GM19328 (cell line): ENCODE results near the gene SLC9A3.

Experiments
- ATAC-seq: cut with Tn5 transposase; IDR thresholded peaks from one replicate; pipeline ENCODE4 v1.9.1; 2021; ENCODE audit warnings: mild to moderate bottlenecking, moderate library complexity; ENCODE audit not compliant: unreplicated experiment

The SLC9A3 gene

DNA sequence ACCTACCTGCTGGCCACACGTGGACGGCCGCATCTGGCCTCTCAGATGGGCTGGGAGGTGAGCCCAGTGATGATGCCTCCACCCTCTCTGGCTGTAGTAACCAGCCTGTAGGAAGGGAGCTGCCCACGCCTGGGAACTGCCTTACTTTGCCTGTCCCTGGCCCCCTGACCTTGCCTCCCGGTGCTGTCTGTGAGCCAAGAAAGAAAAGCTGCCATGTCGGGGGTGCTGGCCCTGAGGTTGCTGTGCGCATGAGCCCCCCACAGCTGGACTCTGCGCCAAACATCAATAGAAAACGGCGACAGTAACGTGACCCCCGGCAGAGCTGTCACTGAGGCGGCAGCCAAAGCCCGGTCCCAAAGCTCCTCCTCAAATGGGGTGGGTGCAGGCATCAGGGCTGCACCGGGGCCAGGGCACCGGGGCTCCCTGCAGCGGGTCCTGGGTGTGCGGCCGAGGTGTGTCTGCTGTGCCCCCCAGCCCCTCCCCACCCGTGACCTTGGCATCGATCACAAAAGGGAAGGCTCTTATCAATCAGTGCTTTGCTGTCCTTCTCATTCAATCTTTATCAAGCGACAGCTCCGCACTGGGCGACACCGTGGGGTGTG is 15.3 kb upstream of the SLC9A3 start:
- ATAC-seq = no peak

DNA sequence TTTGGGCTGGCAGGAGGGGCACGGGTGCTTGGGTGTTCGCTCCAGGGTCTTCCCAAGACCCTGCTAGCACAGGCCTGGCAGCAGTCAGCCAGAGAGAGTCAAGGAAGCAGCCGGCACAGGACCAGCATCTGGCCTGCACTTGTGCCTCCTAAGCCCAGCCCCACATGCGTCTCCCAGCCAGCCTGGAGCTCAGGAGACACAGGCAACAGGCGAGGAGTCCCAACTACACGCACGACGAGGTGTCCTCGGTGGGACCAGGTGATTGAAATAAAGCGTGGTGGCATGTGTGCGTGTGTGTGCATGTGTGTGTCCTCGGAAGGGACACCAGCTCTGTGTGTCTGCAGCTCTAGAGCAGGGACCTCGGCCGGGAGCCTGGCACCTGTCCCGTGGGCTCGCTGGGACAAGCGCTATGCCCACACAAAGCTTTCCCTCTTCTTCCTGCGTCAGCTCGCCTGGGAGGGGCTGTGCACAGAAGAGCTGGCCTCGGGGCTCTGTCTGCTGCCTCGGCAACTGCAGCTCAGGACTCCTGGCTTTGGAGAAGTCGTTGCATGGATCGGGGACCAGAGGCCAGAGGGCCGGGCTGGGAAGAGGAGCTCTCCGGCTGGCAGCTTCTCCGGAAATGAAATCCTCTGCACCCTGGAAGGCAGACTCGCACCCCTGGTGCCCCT is 14.7 kb upstream of the SLC9A3 start:
- ATAC-seq = no peak

DNA sequence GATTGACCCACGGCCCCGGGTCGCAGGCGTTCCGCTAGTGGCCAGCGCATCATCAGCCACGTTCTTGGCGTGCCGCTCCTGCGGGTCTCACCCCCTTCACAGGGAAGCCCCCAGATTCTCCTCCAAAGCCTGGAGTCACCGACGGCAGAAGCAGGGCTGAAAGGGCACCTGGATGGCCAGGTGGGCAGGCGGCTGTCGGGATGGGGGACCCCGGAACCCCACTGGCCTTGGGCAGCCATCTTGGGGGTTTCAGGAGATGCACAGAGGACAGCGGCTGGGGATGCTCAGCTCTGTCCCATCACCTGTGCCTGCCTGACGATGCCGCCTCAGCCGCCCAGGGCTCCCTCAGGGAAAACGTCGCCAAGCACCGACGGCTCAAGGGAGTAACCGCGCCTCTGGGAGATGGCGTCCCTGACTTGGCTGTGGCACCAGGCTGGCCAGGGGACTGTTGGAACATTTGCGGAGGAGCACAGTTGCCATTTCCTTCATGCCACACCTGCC is 14.1 kb upstream of the SLC9A3 start:
- ATAC-seq = no peak

DNA sequence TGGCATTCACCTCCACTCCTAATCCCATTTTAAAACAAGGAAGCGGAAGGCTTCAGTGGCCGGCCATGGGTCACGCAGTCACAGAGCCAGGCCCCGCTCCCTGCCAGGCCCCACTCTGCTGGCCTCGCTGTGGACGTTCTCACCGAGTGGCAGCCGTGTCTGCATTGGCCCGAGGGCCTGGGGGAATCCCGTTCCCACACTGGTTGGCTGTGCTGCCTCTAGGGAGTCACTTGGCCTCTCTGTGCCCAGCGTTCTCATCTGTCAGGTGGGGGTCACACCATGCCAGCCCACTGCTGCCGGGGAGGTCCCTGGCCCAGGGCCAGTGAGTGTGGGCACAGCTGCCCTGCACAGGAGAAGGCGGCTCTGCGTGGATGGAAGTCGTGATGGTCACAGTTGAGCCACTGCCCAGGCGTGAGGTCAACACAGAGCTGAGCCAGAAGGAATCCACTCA is 13.4 kb upstream of the SLC9A3 start:
- ATAC-seq = no peak

DNA sequence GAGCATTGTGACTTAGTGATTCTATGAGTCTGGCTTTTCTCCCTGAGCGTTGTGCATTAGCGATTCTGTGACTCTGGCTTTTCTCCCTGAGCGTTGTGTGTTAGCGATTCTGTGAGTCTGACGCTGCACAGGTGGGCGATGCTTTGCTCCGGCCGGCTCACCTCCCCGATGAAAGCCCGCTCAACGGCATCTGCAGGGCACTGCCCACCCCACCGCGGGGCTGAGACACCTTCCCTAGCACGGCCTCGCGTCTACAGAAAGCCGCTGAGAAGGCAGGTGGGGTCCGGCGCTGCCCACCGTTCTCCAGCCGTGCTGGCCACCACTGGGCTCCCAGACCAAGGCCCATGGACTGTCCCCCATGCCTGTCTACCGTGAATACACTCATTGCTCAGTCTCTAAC is 12.8 kb upstream of the SLC9A3 start:
- no peak for ATAC-seq

DNA sequence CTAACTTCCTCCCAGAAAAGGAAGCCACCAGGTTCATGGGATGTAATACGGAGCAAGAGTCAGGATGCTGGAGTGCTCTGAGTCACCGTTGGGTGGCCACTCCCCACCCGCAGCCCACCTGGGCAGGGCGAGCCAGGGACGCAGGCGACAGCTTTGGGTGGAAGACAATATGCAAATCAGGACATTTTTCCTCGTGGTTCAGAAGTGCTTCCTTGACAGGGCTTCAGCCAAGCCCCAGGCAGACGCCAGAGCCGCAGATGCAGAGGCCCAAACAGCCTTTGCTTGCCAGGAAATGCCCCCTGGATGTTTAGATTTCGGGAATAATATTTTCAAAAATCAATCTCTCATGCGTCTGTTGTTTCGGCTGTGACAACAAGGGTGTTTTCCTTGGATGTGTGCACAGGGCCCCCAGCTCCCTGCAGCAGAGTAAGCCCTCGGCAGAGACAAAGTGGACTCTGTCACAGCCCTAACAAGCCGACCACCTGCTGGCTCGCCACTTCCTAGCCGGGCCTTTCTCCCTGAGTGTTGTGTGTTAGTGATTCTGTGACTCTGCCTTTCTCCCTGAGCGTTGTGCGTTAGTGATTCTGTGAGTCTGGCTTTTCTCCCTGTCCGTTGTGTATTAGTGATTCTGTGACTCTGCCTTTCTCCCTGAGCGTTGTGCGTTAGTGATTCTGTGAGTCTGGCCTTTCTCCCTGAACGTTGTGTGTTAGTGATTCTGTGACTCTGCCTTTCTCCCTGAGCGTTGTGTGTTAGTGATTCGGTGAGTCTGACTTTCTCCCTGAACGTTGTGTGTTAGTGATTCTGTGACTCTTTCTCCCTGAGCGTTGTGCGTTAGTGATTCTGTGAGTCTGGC is 11.8 kb upstream of the SLC9A3 start:
- no peak for ATAC-seq

DNA sequence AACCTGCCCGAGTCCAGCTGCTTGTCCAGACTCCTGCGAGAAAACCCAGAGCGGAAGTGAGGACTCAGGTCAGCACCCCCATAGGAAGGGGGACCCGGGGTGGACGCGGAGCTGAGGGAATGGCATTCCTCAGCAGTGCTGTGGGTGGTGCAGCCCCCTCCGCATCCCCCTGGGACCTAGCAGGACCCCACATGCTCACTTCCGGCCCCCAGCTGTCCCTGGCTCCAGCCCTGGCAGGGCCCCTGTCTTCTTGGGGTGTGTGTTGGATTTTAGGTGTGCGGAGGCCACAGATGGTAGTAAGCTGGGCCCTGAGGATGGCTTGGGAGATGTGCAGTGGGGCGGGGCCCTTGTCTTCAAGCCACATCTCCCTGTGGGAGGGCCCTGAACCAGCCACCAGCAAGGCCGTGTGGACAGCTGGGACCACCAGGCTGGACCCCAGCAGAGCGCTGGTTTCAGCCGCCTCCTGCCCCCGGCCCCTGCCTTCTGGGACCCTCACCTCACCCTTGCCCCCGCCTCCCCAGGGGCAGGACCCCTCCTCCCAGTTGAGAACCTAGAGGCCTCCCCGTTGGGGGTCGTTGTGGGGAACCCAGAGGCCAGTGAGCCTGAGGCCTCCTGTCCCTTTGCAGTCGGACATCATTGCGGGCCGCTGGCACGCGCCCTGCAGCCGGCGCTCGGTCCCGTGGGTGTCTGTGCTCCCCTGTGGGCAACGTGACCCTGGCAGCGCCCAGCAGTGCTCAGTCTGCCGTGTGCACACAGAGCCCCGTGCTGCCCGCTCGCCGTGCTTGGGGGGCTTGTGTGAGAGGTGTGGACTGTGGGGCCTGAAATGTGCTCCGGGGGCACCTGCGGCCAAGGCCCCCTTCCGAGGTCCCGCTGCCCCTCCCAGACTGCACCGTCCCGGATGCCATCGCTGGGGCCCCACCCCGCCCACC is 10.8 kb upstream of the SLC9A3 start:
- no peak for ATAC-seq

DNA sequence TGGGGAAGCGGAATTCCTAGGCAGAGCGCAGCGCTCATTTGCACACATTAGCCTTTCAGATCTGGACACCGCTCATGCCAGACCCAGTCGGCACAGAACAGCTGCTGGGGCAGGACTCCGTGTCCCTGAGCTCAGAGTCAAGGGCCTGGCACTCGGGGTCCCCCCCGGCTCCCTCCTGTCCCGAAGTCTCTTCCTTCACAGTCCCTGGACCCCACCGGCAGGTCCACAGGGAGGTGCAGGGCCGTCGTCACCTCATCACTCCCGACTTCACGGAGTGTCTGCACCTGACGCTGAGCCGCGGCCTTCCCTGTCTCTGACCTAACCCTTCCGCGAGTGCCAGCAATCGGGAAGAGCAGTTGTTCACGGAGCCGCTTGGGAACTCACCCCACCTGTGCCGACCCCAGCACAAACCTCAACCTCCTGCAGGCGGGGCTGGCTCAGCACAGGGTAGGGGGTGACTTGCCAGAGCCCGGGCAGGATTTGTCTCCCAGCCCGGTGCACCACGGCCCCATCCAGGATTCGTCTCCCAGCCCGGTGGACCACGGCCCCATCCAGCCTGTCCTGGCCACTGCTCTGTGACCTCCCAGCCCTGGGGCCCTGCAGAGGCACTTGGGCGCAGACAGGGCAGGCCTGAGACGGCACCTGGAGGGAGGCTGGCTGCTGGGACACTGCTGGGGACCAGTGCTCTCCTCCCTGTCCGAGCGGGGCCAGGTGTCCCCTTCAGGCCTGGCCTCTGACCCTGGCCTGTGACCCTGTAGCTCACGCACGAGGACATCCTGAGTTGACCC is 9.9 kb upstream of the SLC9A3 start:
- no peak for ATAC-seq

DNA sequence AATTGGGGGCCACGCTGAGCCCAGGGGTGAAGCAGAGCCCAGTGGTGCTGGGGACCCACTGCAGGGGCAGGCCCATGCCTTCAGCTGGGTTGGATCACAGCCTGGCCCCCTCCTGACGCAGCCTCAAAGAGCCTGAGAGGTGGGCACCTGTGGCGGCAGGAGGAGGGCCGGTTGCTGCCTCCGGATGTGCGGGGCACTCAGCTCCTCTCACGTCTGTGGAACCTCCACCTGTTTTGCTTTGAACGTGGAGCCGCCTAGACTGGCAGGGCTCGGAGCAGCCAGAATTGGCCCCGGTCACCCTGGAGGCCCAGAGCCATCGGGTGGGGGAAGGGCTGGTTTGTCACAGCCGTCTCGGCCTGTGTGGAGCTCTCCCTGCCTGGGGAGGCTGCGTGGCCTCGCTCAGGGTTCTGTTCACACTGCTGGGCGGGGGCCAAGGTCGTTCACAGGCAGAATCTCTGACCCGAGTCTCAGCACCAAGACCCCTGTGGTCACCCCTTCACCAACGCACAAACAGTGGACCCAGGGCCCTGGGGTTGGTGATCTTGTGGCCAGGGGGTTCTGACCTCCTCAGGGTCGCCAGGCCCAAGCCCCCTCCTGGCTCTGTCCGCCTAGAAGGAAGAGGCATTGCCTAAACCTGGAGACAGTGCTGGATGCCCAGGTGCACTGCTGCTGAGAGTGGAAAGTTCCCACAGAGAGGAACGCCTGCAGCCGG is 9.2 kb upstream of the SLC9A3 start:
- ATAC-seq = no peak

DNA sequence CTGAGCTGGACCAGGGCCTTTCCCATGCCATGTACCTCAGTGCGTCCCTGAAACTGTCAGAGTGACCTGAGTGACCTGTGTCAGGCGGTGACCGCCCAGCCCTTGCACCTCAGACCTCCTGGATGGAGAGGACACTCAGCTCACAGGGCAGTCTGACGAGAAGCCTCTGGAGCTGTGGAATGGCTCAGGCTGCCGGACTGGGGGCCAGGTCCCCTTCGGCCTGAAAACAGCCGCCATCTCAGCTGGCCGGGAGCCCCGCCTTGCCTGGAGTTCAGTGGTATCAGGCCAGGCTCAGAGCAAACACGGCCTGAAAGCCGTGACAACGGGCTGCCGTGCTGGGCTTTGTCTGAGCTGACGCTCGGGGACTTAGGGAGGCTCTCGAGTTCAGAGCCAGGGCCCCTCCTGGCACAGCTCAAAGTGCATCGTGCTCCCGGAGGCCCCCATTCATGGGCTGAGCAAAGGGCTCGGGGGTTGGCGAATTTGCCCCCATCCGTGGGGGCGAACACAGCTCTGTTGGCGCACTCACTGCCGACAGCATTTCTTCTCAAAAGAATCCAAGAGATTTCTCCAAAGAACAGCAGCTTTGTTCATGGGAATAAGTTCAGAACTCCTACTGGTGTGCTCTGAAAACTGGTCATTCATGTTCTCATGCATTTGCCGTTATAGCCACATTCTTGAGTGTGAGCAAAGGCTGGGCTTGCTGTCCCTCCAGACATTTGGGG is 8.4 kb upstream of the SLC9A3 start:
- ATAC-seq = no peak

DNA sequence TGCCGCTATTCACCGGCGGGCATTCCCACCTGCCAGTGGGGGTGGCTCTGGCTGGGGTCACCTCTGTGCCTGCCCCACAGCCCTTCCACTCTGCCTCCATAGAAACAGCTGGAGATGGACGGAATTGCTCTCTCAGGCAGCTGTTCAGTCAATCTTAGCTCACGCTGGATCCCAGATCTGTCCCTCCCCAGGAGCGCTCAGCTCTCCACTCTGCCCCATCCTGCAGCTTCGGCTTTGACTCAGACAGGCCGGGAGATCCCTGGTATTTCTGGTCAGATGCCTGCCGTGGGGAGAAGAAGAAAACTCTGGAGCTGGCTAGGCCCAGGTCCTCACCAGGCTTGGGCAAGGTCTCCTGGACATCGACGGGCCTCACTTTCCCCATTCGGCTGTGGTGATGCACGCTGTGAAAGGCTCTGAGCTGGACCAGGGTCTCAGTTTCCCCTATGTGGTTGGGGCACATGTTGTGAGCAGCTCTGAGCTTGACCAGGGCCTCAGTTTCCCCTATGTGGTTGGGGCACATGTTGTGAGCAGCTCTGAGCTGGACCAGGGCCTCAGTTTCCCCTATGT is 7.6 kb upstream of the SLC9A3 start:
- ATAC-seq = no peak

DNA sequence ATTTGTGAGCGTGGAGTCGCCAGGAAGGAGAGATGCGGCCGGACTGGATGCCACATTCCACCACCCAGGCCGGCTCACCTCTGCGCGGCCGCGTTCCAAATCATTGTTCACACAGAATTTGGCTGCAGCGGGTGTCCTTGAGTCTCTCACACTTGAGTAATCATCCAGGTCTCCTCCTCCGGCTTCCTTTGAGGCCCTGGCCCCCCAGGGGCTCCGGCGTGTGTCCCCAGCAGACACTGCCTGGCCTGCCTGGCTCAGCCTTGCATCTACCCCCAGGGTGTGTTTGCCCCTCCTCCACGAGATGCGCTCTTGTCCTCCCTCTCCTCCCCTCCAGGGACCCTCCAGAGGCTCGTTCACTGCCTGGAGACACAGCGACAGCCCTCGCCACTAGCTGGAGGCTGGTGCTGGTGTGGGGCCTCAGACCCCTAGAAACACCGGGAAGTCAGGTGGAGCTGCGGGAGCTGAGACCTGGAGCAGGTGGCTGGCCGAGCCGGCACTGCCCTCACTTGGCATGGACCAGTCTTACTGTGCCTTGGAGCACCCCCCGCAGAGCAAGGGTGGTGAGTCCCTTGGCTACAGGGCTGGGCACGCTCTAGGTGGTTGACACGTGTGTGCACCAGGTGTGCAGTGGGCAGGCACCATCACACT is 7.0 kb upstream of the SLC9A3 start:
- ATAC-seq = no peak

DNA sequence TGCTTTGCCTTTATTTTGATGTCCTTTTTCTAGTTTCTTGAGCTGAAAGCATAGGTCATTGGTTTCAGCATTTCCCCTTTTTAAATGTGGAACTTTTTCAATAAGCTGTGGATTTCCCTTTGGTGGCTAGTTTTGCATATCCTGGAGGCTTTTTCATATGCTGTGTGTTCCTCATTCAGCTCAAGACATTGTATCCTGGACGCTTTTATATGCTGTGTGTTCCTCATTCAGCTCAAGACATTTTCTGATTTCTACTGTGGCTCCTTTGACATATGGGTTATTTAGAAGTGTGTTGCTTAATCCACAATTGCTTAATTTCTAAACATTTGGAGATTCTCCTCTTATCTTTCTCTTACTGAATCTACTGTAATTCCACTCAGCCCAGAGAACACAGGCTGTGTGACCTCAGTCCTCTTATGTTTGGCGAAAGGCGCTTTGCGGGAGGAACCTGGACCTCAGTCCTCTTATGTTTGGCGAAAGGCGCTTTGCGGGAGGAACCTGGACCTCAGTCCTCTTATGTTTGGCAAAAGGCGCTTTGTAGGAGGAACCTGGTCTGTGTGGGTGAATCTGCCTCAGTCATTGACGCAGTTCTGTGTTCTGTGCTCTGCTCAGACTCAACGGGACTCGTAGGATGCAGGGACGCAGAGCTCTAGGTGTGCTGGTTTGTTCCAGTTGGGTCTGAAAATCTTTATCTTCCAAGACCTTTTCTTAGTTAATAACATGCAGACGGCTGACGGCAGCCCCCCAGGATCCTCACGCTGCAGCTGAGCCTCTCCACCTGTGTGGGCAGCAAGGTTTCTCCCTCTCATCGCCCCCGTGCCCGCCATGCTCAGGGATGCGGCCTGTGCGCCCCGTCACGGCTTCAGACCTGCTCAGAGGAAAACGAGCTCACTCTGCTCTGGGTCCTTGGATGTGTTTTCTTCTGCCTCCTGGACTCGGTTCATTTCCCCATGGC is 6.0 kb upstream of the SLC9A3 start:
- ATAC-seq = no peak

DNA sequence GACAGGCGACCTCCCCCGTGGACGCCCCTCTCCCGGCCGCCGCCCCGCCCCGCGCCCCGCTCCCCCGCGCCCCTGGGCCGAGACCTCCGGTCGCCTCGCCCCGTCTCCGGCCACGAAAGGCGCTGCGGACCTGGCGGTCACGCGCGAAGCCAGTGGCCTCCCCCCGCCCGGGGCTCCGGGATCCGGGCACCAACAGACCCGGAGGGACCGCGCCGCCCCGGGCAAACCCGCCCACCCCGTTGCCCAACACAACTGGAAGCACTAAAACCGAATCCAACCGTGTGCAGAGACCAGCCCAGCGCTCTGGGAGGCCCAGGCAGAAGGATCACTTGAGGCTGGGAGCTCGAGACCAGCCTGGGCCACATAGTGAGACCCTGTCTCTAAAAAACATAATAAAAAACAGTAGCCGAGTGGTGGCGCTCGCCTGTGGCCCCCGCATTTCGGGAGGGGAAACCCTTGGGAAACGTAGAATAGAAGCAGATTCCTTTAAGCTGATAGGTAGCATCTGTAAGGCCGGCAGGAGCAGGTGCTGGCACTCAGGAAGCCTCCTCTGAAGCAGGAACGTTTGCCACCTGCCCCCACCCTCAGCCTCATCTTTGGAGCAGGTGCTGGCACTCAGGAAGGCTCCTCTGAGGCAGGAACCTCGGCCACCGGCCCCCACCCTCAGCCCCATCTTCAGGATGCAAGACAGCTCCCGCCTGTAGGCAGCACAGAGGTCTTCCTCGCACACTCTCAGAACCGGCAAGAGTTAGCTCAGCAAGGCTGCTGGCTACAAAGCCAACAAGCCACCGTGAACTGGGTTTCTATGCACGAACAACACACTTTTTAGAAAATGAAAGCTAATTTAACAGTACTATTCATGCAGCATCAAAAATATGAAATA is 4.6 kb upstream of the SLC9A3 start:
- ATAC-seq = no peak
